ENCODE results near the gene GABBR2. TPM values are rescaled to one million over a fixed set of nuclear protein-coding genes. Genes with fewer than 3 reads are reported as not detected.

GABBR2 gene
- total and polyA plus RNA-seq, 2 experiments from 2014 or later: 0.89 to 1.3 TPM

- H4K20me1 ChIP-seq (replicated peaks; ENCODE audit: insufficient read depth): no peaks in the 10 kb centered on the region
- H3K79me2 ChIP-seq (replicated peaks; ENCODE audit: insufficient read depth): no peaks in the 10 kb centered on the region
- H3K4me2 ChIP-seq: no peak overlapping the region
- Mint-ChIP-seq H3K4me1 (no peaks in the 10 kb centered on the region; the same call in 2 of the 3 replicates), H3K27ac (no peak overlapping the region), H3K9me3 (no peaks in the 10 kb centered on the region), H3K36me3 (ENCODE audit: low read depth) (no peaks in the 10 kb centered on the region), H3K27me3 (ENCODE audit: insufficient read depth, low read depth, poor library complexity) (peaks cover 2% of the 10 kb centered on the region), H3K4me3 (no peak overlapping the region)
- ATAC-seq: no peak
- no peaks in the 10 kb centered on the region for H3K4me1 ChIP-seq (ENCODE audit: insufficient read depth)
- H3K36me3 ChIP-seq (ENCODE audit: insufficient read depth): no peaks in the 10 kb centered on the region
- H3K9me2 ChIP-seq (ENCODE audit: insufficient read depth): no peaks in the 10 kb centered on the region
- no peaks in the 10 kb centered on the region for H3K27me3 ChIP-seq (ENCODE audit: insufficient read depth)
- no peaks in the 10 kb centered on the region for H3F3A ChIP-seq (replicated peaks; ENCODE audit: low read depth)
- H3K4me3 ChIP-seq: no peak overlapping the region
- H2AFZ ChIP-seq: no peak overlapping the region
- DNase-seq (ENCODE audit: low spot score): no peak
- no peak overlapping the region for H3K27ac ChIP-seq (ENCODE audit: low read depth)
- no peak for TF ChIP-seq POLR2AphosphoS5 (IDR thresholded peaks at IDR 0.05; ENCODE audit: low read depth)
- TF ChIP-seq, protein P1, sequence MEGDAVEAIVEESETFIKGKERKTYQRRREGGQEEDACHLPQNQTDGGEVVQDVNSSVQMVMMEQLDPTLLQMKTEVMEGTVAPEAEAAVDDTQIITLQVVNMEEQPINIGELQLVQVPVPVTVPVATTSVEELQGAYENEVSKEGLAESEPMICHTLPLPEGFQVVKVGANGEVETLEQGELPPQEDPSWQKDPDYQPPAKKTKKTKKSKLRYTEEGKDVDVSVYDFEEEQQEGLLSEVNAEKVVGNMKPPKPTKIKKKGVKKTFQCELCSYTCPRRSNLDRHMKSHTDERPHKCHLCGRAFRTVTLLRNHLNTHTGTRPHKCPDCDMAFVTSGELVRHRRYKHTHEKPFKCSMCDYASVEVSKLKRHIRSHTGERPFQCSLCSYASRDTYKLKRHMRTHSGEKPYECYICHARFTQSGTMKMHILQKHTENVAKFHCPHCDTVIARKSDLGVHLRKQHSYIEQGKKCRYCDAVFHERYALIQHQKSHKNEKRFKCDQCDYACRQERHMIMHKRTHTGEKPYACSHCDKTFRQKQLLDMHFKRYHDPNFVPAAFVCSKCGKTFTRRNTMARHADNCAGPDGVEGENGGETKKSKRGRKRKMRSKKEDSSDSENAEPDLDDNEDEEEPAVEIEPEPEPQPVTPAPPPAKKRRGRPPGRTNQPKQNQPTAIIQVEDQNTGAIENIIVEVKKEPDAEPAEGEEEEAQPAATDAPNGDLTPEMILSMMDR (conservative IDR thresholded peaks at IDR 0.05; ENCODE audit: low read depth in 2 of 2): no peak
- no peak for TF ChIP-seq ZNF331 (CRISPR knock-in tag; IDR thresholded peaks at IDR 0.05; ENCODE audit: low read depth)
- TF ChIP-seq CREB1 (CRISPR knock-in tag; IDR thresholded peaks at IDR 0.05; ENCODE audit: low read depth): no peak
- no peak for TF ChIP-seq NANOG (IDR thresholded peaks at IDR 0.05; ENCODE audit: borderline replicate concordance)
- TF ChIP-seq, protein P2, sequence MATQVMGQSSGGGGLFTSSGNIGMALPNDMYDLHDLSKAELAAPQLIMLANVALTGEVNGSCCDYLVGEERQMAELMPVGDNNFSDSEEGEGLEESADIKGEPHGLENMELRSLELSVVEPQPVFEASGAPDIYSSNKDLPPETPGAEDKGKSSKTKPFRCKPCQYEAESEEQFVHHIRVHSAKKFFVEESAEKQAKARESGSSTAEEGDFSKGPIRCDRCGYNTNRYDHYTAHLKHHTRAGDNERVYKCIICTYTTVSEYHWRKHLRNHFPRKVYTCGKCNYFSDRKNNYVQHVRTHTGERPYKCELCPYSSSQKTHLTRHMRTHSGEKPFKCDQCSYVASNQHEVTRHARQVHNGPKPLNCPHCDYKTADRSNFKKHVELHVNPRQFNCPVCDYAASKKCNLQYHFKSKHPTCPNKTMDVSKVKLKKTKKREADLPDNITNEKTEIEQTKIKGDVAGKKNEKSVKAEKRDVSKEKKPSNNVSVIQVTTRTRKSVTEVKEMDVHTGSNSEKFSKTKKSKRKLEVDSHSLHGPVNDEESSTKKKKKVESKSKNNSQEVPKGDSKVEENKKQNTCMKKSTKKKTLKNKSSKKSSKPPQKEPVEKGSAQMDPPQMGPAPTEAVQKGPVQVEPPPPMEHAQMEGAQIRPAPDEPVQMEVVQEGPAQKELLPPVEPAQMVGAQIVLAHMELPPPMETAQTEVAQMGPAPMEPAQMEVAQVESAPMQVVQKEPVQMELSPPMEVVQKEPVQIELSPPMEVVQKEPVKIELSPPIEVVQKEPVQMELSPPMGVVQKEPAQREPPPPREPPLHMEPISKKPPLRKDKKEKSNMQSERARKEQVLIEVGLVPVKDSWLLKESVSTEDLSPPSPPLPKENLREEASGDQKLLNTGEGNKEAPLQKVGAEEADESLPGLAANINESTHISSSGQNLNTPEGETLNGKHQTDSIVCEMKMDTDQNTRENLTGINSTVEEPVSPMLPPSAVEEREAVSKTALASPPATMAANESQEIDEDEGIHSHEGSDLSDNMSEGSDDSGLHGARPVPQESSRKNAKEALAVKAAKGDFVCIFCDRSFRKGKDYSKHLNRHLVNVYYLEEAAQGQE (IDR thresholded peaks at IDR 0.05; ENCODE audit: unreplicated experiment): no peak
- TF ChIP-seq ZNF114 (CRISPR knock-in tag; IDR thresholded peaks at IDR 0.05): no peak
- TF ChIP-seq, protein P3, sequence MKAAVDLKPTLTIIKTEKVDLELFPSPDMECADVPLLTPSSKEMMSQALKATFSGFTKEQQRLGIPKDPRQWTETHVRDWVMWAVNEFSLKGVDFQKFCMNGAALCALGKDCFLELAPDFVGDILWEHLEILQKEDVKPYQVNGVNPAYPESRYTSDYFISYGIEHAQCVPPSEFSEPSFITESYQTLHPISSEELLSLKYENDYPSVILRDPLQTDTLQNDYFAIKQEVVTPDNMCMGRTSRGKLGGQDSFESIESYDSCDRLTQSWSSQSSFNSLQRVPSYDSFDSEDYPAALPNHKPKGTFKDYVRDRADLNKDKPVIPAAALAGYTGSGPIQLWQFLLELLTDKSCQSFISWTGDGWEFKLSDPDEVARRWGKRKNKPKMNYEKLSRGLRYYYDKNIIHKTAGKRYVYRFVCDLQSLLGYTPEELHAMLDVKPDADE (IDR thresholded peaks at IDR 0.05): no peak
- no peak for TF ChIP-seq JUNB (IDR thresholded peaks at IDR 0.05; ENCODE audit: unreplicated experiment)
- no peak for TF ChIP-seq STAT1 (IDR thresholded peaks at IDR 0.05; ENCODE audit: unreplicated experiment)
- no peak for TF ChIP-seq EZH2phosphoT487 (IDR thresholded peaks at IDR 0.05; ENCODE audit: unreplicated experiment)
- no peak for TF ChIP-seq EZH2 (IDR thresholded peaks at IDR 0.05; ENCODE audit: low read depth, unreplicated experiment)
- no peak for TF ChIP-seq ZNF462 (CRISPR knock-in tag; IDR thresholded peaks at IDR 0.05)
Observed at GRCh38 chr9:98563988-98564387, 144.7 kb downstream of the GABBR2 start.

Measured in GM23338 (cell line).